SK-N-SH treated with all-trans-retinoic acid at 6 μM for 48 hours (cell line): ENCODE results near the gene TPP2.

Experiments used
- ATAC-seq: fragments of 200-7000 bp; cut with Tn5 transposase; 3 replicates; pipeline ENCODE4 v1.9.1; 2020; ENCODE audit warnings: mild to moderate bottlenecking, moderate library complexity
- ARNTL ChIP-seq: fragments of 450-650 bp; formaldehyde crosslinking; IDR thresholded peaks from 2 replicates; pipeline ENCODE4 v1.5.0; 2020; ENCODE audit warnings: low read depth, mild to moderate bottlenecking, moderate library complexity, borderline replicate concordance
- BACH2 ChIP-seq: fragments of 250-450 bp; sonication (Bioruptor Pico); IDR thresholded peaks from 2 replicates; pipeline ENCODE4 v1.9.0; 2021; ENCODE audit warnings: mild to moderate bottlenecking, borderline replicate concordance
- CSDC2 ChIP-seq: fragments of 250-450 bp; sonication (Bioruptor Pico); IDR thresholded peaks from 2 replicates; pipeline ENCODE4 v1.5.0; 2020; ENCODE audit warnings: mild to moderate bottlenecking, moderate library complexity
- CSRNP3 ChIP-seq: fragments of 250-450 bp; sonication (Bioruptor Pico); IDR thresholded peaks from 2 replicates; pipeline ENCODE4 v1.5.1; 2021; ENCODE audit warnings: mild to moderate bottlenecking, moderate library complexity
- ESRRG ChIP-seq: fragments of 250-450 bp; sonication (Bioruptor Pico); IDR thresholded peaks from 2 replicates; pipeline ENCODE4 v1.6.1; 2021; ENCODE audit warnings: mild to moderate bottlenecking
- GLIS3 ChIP-seq: fragments of 250-450 bp; sonication (Bioruptor Pico); IDR thresholded peaks from 2 replicates; pipeline ENCODE4 v1.5.0; 2020; ENCODE audit warnings: mild to moderate bottlenecking, moderate library complexity
- OSR1 ChIP-seq: fragments of 250-450 bp; sonication (Bioruptor Pico); IDR thresholded peaks from 2 replicates; pipeline ENCODE4 v1.8.0; 2022; ENCODE audit warnings: moderate library complexity, mild to moderate bottlenecking, inconsistent platforms
- PATZ1 ChIP-seq: fragments of 250-450 bp; sonication (Bioruptor Pico); IDR thresholded peaks from 2 replicates; pipeline ENCODE4 v1.8.0; 2020; ENCODE audit warnings: mild to moderate bottlenecking, moderate library complexity, borderline replicate concordance
- POU6F1 ChIP-seq: fragments of 250-450 bp; sonication (Bioruptor Pico); IDR thresholded peaks from 2 replicates; pipeline ENCODE4 v1.8.0; 2021; ENCODE audit warnings: low read depth, mild to moderate bottlenecking, moderate library complexity, borderline replicate concordance
- PPARA ChIP-seq: fragments of 250-450 bp; sonication (Bioruptor Pico); IDR thresholded peaks from 2 replicates; pipeline ENCODE4 v1.5.0; 2020; ENCODE audit warnings: mild to moderate bottlenecking, borderline replicate concordance
- RARB ChIP-seq: fragments of 250-450 bp; sonication (Bioruptor Pico); IDR thresholded peaks from 2 replicates; pipeline ENCODE4 v1.8.0; 2021; ENCODE audit warnings: mild to moderate bottlenecking, moderate library complexity
- SNAI2 ChIP-seq: fragments of 250-450 bp; sonication (Bioruptor Pico); IDR thresholded peaks from 2 replicates; pipeline ENCODE4 v1.5.0; 2020; ENCODE audit warnings: mild to moderate bottlenecking, moderate library complexity
- TOX ChIP-seq: fragments of 250-450 bp; sonication (Bioruptor Pico); IDR thresholded peaks from 2 replicates; pipeline ENCODE4 v1.8.0; 2021; ENCODE audit warnings: mild to moderate bottlenecking, moderate library complexity, borderline replicate concordance
- TSHZ2 ChIP-seq: fragments of 250-450 bp; sonication (Bioruptor Pico); IDR thresholded peaks from 2 replicates; pipeline ENCODE4 v1.5.0; 2020; ENCODE audit warnings: mild to moderate bottlenecking, moderate library complexity
- ZFP3 ChIP-seq: fragments of 250-450 bp; sonication (Bioruptor Pico); IDR thresholded peaks from 2 replicates; pipeline ENCODE4 v1.5.0; 2020; ENCODE audit warnings: mild to moderate bottlenecking, moderate library complexity
- ZFP30 ChIP-seq: fragments of 450-650 bp; formaldehyde crosslinking; IDR thresholded peaks from 2 replicates; pipeline ENCODE4 v1.5.0; 2022; ENCODE audit warnings: mild to moderate bottlenecking, moderate library complexity
- ZNF565 ChIP-seq: fragments of 450-650 bp; formaldehyde crosslinking; conservative IDR thresholded peaks from 2 replicates; pipeline ENCODE4 v1.5.0; 2020; ENCODE audit warnings: low read depth, mild to moderate bottlenecking, moderate library complexity
- ZNF70 ChIP-seq: fragments of 450-650 bp; formaldehyde crosslinking; IDR thresholded peaks from 2 replicates; pipeline ENCODE4 v1.5.0; 2020; ENCODE audit warnings: mild to moderate bottlenecking, moderate library complexity
- ZNF8 ChIP-seq: fragments of 450-650 bp; formaldehyde crosslinking; IDR thresholded peaks from 2 replicates; pipeline ENCODE4 v1.5.0; 2020; ENCODE audit warnings: mild to moderate bottlenecking, moderate library complexity

The TPP2 gene

GRCh38 chr13:102675115-102675514 lies 78.3 kb downstream of the TPP2 start (continued):
- TF ChIP-seq TSHZ2 (CRISPR knock-in tag) (no peak), CSRNP3 (no peak), POU6F1 (no peak), SNAI2 (CRISPR knock-in tag) (no peak), CSDC2 (no peak), GLIS3 (CRISPR knock-in tag) (no peak), PPARA (CRISPR knock-in tag) (no peak), ESRRG (CRISPR knock-in tag) (no peak), BACH2 (CRISPR knock-in tag) (no peak)

GRCh38 chr13:102677122-102677521 lies 80.3 kb downstream of the TPP2 start:
- no peak for ATAC-seq
- no peak for TF ChIP-seq ZFP3 (CRISPR knock-in tag)
- no peak for TF ChIP-seq BACH2 (CRISPR knock-in tag)
- TF ChIP-seq OSR1 = no peak
- no peak for TF ChIP-seq GLIS3 (CRISPR knock-in tag)
- TF ChIP-seq PPARA (CRISPR knock-in tag) = no peak
- TF ChIP-seq ZNF8 (CRISPR knock-in tag) = no peak
- TF ChIP-seq, all 23 proteins: peak for 0

- no peak for ATAC-seq
- TF ChIP-seq PPARA (CRISPR knock-in tag) (no peak), ARNTL (CRISPR knock-in tag) (no peak), GLIS3 (CRISPR knock-in tag) (no peak), RARB (CRISPR knock-in tag) (no peak), CSDC2 (no peak), ZFP30 (CRISPR knock-in tag) (no peak), OSR1 (no peak), ZFP3 (CRISPR knock-in tag) (no peak), CSRNP3 (no peak), ZNF8 (CRISPR knock-in tag) (no peak), ZNF70 (CRISPR knock-in tag) (no peak), ZNF565 (CRISPR knock-in tag) (no peak), POU6F1 (no peak), TOX (CRISPR knock-in tag) (no peak), BACH2 (CRISPR knock-in tag) (no peak), SNAI2 (CRISPR knock-in tag) (no peak), PATZ1 (CRISPR knock-in tag) (no peak)
Measured at GRCh38 chr13:102678339-102679107, 81.7 kb downstream of the TPP2 start.
